HEK293 (cell line): Measurements from ENCODE around the gene MYO7B.

Source experiments
- CTCF ChIA-PET: fragments of 350-600 bp; formaldehyde crosslinking; extraction: SDS; loops from one replicate; lab custom pipeline; 2021; ENCODE audit warnings: antibody characterized with exemption; lab: Yijun Ruan, JAX
- POLR2A ChIA-PET: fragments of 300-600 bp; formaldehyde crosslinking; extraction: SDS; loops from one replicate; lab custom pipeline; 2020; ENCODE audit warnings: antibody characterized with exemption, inconsistent platforms; lab: Yijun Ruan, JAX
- H3K27ac ChIP-seq: fragments of 200-500 bp; sonication (Bioruptor generic); 2 replicates; pipeline ENCODE4 v1.5.1; 2014; ENCODE audit warnings: low read depth, low read length, control low read depth, inconsistent platforms; ENCODE audit errors: extremely low read depth
- H3K36me3 ChIP-seq, 2 experiments: fragments of 200-500 bp in 1 of 2; sonication (Bioruptor generic) in 1 of 2; 1 replicate in 1 of 2; 2 replicates in 1 of 2; pipeline ENCODE4 v1.5.1; 2014 to 2017; ENCODE audit warnings: inconsistent platforms in 2 of 2, low read length in 2 of 2; ENCODE audit not compliant: control insufficient read depth in 2 of 2, insufficient read depth in 1 of 2
- H3K4me1 ChIP-seq: fragments of 200-500 bp; sonication (Bioruptor generic); 2 replicates; pipeline ENCODE4 v1.5.1; 2014; ENCODE audit warnings: mild to moderate bottlenecking, low read length, inconsistent platforms; ENCODE audit not compliant: control insufficient read depth, insufficient read depth
- H3K4me3 ChIP-seq: 2 replicates; pipeline ENCODE4 v1.5.1; 2011; ENCODE audit warnings: low read depth, mild to moderate bottlenecking, control low read depth, low read length, moderate library complexity
- H3K9me3 ChIP-seq: fragments of 200-500 bp; sonication (Bioruptor generic); 2 replicates; pipeline ENCODE4 v1.5.1; 2014; ENCODE audit warnings: low read depth, low read length, inconsistent platforms; ENCODE audit not compliant: control insufficient read depth, insufficient read depth
- ZBTB11 ChIP-seq: fragments of 450-650 bp; formaldehyde crosslinking; conservative IDR thresholded peaks from 2 replicates; pipeline ENCODE4 v1.5.1; 2016; ENCODE audit warnings: low read depth, missing biosample characterization, missing genetic modification characterization
- ZBTB20 ChIP-seq: fragments of 450-650 bp; formaldehyde crosslinking; IDR thresholded peaks from 2 replicates; pipeline ENCODE4 v1.5.1; 2016; ENCODE audit warnings: missing biosample characterization, missing genetic modification characterization
- ZBTB7A ChIP-seq: fragments of 450-650 bp; formaldehyde crosslinking; IDR thresholded peaks from 2 replicates; pipeline ENCODE4 v1.5.1; 2016; ENCODE audit warnings: low read depth, missing biosample characterization, missing genetic modification characterization
- ZEB2 ChIP-seq: fragments of 450-650 bp; formaldehyde crosslinking; IDR thresholded peaks from 2 replicates; pipeline ENCODE4 v1.5.1; 2016; ENCODE audit warnings: missing biosample characterization, missing genetic modification characterization
- ZNF133 ChIP-seq: fragments of 450-650 bp; formaldehyde crosslinking; IDR thresholded peaks from 2 replicates; pipeline ENCODE4 v1.5.1; 2016; ENCODE audit warnings: missing biosample characterization, missing genetic modification characterization
- ZNF174 ChIP-seq: fragments of 450-650 bp; formaldehyde crosslinking; IDR thresholded peaks from 2 replicates; pipeline ENCODE4 v1.5.0; 2017; ENCODE audit warnings: missing biosample characterization, mild to moderate bottlenecking, missing genetic modification characterization
- ZNF2 ChIP-seq: fragments of 450-650 bp; formaldehyde crosslinking; IDR thresholded peaks from 2 replicates; pipeline ENCODE4 v1.5.1; 2016; ENCODE audit warnings: missing biosample characterization, missing genetic modification characterization
- ZNF214 ChIP-seq: fragments of 450-650 bp; formaldehyde crosslinking; IDR thresholded peaks from 2 replicates; pipeline ENCODE4 v1.5.1; 2017; ENCODE audit warnings: missing biosample characterization, mild to moderate bottlenecking, missing genetic modification characterization, borderline replicate concordance
- ZNF24 ChIP-seq: fragments of 450-650 bp; formaldehyde crosslinking; IDR thresholded peaks from 2 replicates; pipeline ENCODE4 v1.5.1; 2016; ENCODE audit warnings: missing biosample characterization, missing genetic modification characterization
- ZNF341 ChIP-seq: fragments of 450-650 bp; formaldehyde crosslinking; IDR thresholded peaks from 2 replicates; pipeline ENCODE4; 2016; ENCODE audit warnings: low read depth, missing biosample characterization, missing genetic modification characterization
- ZNF549 ChIP-seq: fragments of 450-650 bp; IDR thresholded peaks from 2 replicates; pipeline ENCODE4 v1.5.1; 2018; ENCODE audit warnings: missing biosample characterization, missing genetic modification characterization, mild to moderate bottlenecking, inconsistent platforms, moderate library complexity
- ZNF624 ChIP-seq: fragments of 450-650 bp; formaldehyde crosslinking; IDR thresholded peaks from 2 replicates; pipeline ENCODE4 v1.5.1; 2017; ENCODE audit warnings: missing biosample characterization, missing genetic modification characterization
- ZNF830 ChIP-seq: fragments of 450-650 bp; IDR thresholded peaks from 2 replicates; pipeline ENCODE4 v1.5.0; 2018; ENCODE audit warnings: missing biosample characterization, missing genetic modification characterization, low read depth, mild to moderate bottlenecking, moderate library complexity
- TF ChIP-seq, protein P1 (sequence below): fragments of 450-650 bp; IDR thresholded peaks from 2 replicates; pipeline ENCODE4 v1.5.1; 2018; ENCODE audit warnings: missing biosample characterization, missing genetic modification characterization

The MYO7B gene

GRCh38 chr2:127568128-127568527 lies 32.6 kb downstream of the MYO7B start (continued):
- no peak for TF ChIP-seq ZNF341 (tag by site-specific recombination)

DNA sequence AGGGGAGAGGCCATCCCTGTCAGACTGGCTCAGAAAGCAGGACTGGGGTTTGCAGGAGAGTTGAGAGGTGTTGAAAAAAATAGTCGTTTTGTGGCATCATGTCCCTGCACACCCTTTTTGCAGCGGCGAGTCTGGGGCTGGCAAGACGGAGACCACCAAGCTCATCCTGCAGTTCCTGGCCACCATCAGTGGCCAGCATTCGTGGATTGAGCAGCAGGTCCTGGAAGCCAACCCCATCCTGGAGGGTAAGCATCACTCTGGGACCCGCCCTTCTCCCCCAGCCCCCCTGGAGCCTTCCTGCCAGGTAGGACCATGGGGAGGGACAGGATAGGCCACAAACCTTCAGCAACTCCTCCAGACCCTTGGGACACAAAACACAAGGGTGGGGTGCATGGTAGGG lies 34.2 kb downstream of the MYO7B start:
- Histone ChIP-seq H3K27ac (no peak overlapping the region), H3K9me3 (no peaks in the 10 kb centered on the region), H3K4me3 (no peak overlapping the region), H3K36me3 (no peaks in the 10 kb centered on the region), H3K4me1 (no peaks in the 10 kb centered on the region)
- TF ChIP-seq ZBTB7A (no peak), ZBTB20 (tag by site-specific recombination) (no peak), ZNF24 (tag by site-specific recombination) (no peak), ZNF549 (tag by site-specific recombination) (no peak), ZEB2 (tag by site-specific recombination) (no peak), ZNF214 (tag by site-specific recombination) (no peak), ZNF133 (no peak), ZNF624 (tag by site-specific recombination) (no peak), ZNF341 (tag by site-specific recombination) (no peak)
- TF ChIP-seq, protein P1, sequence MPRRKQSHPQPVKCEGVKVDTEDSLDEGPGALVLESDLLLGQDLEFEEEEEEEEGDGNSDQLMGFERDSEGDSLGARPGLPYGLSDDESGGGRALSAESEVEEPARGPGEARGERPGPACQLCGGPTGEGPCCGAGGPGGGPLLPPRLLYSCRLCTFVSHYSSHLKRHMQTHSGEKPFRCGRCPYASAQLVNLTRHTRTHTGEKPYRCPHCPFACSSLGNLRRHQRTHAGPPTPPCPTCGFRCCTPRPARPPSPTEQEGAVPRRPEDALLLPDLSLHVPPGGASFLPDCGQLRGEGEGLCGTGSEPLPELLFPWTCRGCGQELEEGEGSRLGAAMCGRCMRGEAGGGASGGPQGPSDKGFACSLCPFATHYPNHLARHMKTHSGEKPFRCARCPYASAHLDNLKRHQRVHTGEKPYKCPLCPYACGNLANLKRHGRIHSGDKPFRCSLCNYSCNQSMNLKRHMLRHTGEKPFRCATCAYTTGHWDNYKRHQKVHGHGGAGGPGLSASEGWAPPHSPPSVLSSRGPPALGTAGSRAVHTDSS: no peak
- CTCF ChIA-PET: interaction anchor here (0.6 kb wide), 1 partner anchor 370 kb away, joined by 6 read pairs; no protein-coding TSS in a partner anchor
- POLR2A ChIA-PET: no interaction called here

- Histone ChIP-seq H3K36me3 (no peaks in the 10 kb centered on the region), H3K4me3 (no peak overlapping the region), H3K9me3 (no peaks in the 10 kb centered on the region), H3K27ac (no peak overlapping the region), H3K4me1 (no peaks in the 10 kb centered on the region)
- CTCF ChIA-PET: no interaction called here
- TF ChIP-seq, protein P1: no peak
- TF ChIP-seq ZNF174 (no peak), ZBTB11 (tag by site-specific recombination) (no peak), ZNF830 (tag by site-specific recombination) (no peak), ZNF2 (tag by site-specific recombination) (no peak)
- POLR2A ChIA-PET: no interaction called here
Measured at GRCh38 chr2:127570282-127571250, 35.1 kb downstream of the MYO7B start.
